DMS114 treated with DMSO at 0.1 percent for 48 hours (cell line): ENCODE data around the gene PCSK2.

ENCODE experiments used
- DNase-seq: peaks from one replicate; lab custom pipeline; 2025; ENCODE audit not compliant: unreplicated experiment; lab: John Stamatoyannopoulos, UW

PCSK2 gene

GRCh38 chr20:17236766-17237165 lies 9.9 kb downstream of the PCSK2 start:
- DNase-seq = no peak

GRCh38 chr20:17248224-17248623 lies 21.4 kb downstream of the PCSK2 start:
- DNase-seq = no peak

- DNase-seq = no peak
Observed at GRCh38 chr20:17262786-17263185, 35.9 kb downstream of the PCSK2 start.

- DNase-seq = no peak
Observed at GRCh38 chr20:17273717-17274116, 46.9 kb downstream of the PCSK2 start.

DNA sequence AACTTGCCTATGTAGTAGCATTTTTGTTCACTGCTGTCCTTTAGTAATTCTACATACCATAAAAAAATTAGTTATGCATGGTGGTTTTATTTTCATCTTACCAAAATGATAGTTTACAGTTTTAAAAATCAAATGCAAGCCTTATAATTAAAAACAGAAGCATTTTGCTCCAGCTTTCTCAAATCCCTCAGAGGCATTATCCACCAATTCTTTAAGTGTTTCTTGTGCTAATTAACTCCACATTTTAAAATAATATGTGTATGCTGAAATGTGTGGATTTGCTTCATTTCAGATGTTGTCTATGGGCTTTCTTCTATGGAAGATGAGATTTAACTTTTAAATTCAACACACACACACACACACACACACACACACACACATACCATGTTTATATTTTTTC lies 49.3 kb downstream of the PCSK2 start:
- no peak for DNase-seq

DNA sequence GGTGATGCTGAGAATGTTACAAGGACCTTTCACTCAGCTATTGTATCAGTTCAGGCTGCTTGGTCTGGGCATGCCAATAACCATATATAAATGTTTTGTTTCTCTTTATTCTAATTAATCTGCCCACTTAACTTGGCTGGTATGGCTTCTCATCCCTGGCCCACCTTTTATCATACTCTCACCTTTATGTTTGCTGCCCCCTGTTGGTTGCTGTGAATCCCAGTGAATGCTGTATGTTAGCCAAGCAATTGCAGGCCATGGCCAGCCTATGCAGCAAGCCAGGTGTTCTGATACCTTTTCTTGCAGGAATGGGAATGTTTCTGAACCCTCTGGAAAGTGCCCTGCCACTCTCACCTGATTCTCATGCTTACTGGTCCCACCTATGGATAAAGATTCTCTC lies 54.6 kb downstream of the PCSK2 start:
- DNase-seq = no peak

DNA sequence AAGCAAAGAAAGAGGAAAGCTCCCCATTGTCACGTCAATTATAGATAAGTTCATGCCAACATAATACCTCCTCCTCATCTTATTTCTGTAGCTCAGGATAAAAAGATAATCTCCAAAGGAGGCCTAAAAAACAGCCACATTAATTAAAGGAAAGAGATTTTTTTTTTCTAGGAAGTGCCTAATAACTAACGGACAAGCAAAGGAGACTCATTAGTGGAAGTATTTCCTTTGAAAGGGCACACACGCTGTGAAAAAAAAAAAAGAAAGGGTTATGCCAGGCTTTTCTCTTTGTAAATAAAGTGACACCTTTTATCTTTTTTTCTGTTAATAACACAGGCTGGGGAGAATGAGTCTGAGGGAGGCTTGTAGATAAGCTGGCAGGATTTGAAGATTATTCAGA lies 55.7 kb downstream of the PCSK2 start:
- no peak for DNase-seq

GRCh38 chr20:17287503-17287902 lies 60.7 kb downstream of the PCSK2 start:
- no peak for DNase-seq

DNA sequence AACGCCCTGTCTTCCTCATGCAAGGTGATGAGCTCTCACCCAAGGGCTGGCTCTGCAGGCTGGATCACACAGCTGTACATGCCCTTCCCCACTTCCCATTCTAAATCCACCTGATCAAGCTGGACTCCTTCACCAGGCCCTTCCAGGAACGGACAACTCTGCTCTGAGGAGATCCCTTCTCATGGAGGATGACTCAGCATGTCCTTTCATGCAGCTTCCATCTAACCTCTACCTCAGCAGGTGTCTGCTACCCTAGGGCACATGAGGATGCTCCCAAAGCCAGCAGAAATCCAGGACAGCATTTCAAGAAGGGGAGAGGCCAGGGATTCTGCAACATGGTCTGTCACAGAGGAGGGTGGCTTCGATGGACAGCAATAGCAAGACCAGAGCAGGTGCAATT lies 61.2 kb downstream of the PCSK2 start:
- no peak for DNase-seq

DNA sequence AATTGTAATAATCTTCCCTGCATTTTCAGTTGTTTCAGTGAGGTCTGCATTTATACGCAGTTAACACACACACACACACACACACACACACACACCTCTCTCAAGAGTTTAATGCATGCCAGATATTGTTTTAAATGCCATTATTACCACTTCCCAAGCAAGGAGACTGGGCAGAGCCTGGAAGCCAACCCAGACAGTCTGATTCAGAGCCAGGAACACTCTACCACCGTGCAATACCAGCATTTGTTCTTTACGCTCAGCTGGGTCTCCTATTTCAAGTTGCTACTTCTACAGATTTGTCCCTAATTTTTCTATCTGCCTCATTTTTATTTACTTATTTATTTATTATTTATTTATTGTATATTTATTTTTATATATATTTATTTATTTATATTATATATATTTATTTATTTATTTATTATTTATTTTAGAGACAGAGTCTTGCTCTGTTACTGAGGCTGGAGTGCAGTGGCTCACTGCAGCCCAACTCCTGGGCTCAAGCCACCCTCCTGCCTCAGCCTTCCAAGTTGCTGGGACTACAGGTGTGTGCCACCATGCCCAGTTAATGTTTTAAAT lies 68.4 kb downstream of the PCSK2 start:
- no peak for DNase-seq

- no peak for DNase-seq
Observed at GRCh38 chr20:17295991-17296390, 69.2 kb downstream of the PCSK2 start.

GRCh38 chr20:17298171-17298570 lies 71.3 kb downstream of the PCSK2 start:
- no peak for DNase-seq

DNA sequence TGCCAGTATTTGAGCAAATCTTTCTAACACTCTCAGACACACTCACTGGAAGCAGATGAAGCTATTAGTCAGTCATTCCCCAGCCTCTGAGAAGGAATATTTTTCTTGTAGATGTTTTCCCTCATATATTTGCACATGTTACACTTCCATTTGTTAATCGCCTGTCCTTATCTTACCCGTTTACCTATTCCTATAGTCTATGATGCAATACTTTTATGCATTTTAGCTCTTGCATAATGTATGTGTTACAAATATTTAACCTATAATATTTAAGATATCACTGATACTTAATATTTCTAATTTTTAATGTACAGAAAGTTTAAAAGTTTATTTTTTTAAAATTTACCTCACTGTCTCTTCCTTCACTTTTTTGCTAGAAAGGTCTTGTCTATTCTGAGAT lies 71.9 kb downstream of the PCSK2 start:
- no peak for DNase-seq

DNA sequence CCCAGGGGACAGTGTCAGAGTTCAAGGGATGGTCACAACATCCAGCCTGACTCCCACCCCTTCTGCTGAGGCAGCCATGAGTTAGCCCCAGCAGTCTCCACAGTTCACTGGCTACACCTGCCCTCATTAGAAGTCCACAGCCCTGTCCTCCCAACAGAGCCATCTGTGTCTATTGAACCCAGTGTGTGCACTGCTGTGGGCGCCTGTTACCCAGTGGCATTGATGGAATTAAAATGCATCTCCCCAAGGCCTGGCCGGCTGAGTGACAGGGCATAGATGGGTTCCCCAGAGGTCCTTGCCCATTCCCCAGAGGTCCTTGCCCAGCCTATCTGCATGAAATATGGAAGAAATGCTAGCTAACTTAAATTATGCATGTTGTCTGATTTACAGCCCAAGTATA lies 73.3 kb downstream of the PCSK2 start:
- no peak for DNase-seq

- no peak for DNase-seq
Observed at GRCh38 chr20:17304774-17305173, 77.9 kb downstream of the PCSK2 start.

DNA sequence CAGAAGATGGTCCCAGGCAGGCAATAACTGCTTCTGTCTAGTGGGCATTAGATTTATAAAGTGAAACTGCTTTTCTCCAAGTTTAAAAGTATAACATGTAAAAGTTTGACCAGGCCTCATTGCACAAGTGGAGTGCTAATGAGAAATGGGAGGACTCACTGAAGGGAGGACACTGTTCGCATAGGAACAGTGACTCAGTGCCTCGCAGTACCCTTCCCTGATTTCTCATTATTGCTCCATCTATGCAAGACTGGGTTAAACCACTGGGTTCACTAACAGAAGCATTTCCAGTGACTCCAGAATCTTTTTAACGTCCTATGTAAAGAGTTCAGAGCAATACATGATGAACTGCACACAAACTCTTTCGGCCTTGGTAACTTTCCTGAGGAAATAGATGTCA lies 79.6 kb downstream of the PCSK2 start:
- no peak for DNase-seq

DNA sequence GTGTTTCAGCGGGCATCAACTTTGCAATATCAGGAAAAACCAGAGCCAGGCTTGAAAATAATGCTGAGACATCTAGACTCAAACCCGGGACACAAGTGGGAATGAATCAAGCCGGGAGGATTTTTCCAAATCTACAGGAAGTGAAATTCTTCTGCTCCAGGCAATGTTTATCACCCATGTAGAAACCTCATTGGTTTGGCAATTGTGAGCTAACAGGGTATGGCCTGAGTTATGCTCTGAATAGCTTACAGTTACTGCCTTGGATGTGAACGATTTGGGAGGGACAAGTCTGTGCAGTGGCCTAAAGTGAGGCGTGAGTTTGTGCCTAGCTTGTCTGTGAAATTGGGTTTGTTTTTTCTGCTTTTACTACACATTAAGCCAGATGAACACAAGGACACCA lies 87.4 kb downstream of the PCSK2 start:
- no peak for DNase-seq

GRCh38 chr20:17315407-17316231 lies 88.8 kb downstream of the PCSK2 start:
- DNase-seq = no peak

DNA sequence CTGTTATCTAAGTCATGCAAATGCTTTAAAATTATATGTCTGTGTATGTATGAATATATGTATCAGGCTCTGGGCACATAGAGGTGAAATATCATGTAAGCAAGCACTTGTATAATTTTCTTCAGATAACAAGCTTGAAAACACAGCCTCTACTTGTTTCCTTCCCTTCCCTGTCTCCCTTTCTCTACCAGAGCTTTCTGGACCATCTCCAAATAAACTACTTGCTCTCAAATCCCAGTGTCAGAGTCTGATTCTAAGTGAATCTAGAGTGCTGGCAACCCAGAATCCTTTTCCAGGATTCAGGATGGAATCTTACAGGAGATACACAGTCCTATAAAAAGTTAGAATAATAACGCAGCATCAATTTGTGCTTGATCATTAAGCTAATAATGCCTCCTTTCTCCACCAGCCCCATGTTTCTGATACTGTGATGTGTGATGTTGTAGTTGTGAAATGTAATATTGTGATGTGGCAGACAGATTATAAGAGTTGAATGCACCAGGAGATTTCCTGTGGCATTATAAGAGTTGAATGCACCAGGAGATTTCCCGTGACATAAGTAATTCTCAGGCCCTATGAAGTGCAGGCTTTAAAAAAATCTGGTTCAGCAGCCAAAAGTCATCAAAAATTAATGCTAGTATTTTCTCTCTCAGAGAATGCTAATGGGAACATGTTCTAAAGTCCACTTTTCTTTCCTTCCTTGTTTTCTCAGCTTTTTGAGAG lies 89.6 kb downstream of the PCSK2 start:
- DNase-seq = no peak

- DNase-seq = no peak
Observed at GRCh38 chr20:17317341-17317740, 90.5 kb downstream of the PCSK2 start.

DNA sequence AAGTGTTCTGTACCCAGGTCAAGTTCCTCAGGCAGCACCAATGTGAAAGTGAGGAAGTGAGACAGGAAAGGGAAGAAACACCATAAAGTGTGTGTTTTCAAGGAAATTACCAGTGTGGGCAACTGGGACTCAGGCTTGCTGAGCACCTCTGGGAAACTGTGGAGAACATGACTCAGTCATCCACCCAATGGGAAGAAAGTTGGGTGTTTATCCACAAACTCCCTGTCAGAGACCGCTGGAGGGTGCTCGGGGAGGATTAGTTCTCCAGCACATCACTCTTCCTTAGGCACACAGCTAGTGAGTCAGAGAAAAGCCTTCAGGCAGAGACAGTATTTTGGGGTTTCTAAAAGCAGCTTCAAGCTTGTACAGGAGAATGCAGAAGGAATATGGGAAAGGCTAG lies 93.6 kb downstream of the PCSK2 start:
- DNase-seq = no peak

DNA sequence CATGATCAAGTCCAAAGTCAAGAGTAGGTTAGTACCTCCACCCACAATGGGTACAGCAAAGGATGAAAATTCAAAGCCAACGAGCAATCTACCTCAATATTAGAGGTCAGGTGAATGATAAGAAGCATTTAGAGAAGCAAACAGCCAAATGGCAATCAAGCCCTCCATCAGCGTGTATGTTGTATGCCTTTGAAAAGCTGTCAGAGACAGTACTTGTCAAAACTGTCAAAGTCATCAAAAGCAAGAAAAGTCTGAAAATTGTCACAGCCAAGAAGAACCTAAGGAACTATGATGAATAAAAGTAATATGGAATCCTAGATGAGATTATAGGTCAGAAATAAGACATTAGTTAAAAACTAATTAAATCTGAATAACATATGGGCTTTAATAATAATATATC lies 99.3 kb downstream of the PCSK2 start:
- DNase-seq = no peak
